Thoracic aorta (tissue), 2 donors: ENCODE measurements around the gene RNF141. TPM values are rescaled to one million over a fixed set of nuclear protein-coding genes. Genes with fewer than 3 reads are reported as not detected.

ENCODE experiments used
- ATAC-seq: fragments of 150-250 bp; one replicate; pipeline ENCODE4 v1.8.0; 2017; ENCODE audit warnings: low read depth; ENCODE audit not compliant: insufficient number of reproducible peaks, low FRiP score
- DNase-seq: peaks from one replicate; pipeline ENCODE4 v3.0.0-alpha.2; 2020; ENCODE audit warnings: low spot score
- H3K27ac ChIP-seq, 2 donors: fragments of 200-600 bp; sonication (generic); 1 replicate in 1 of 2; 2 replicates in 1 of 2; pipeline ENCODE4 v1.5.1; 2016; ENCODE audit warnings: mild to moderate bottlenecking in 2 of 2, moderate library complexity in 2 of 2
- H3K27me3 ChIP-seq: fragments of 200-600 bp; sonication (generic); replicated peaks from 2 replicates; pipeline ENCODE4 v1.6.0; 2016; ENCODE audit warnings: mild to moderate bottlenecking; ENCODE audit not compliant: insufficient read depth
- H3K36me3 ChIP-seq: fragments of 200-600 bp; sonication (generic); one replicate; pipeline ENCODE4 v1.5.1; 2016
- H3K4me1 ChIP-seq, 2 donors: fragments of 200-600 bp; sonication (generic); 1 replicate in 1 of 2; 2 replicates in 1 of 2; pipeline versions ENCODE4 v1.5.1 to v1.6.0; 2016; ENCODE audit warnings: low read depth in 2 of 2, mild to moderate bottlenecking in 1 of 2; ENCODE audit not compliant: control insufficient read depth in 1 of 2
- H3K4me3 ChIP-seq: fragments of 200-600 bp; sonication (generic); 2 replicates; pipeline ENCODE4 v1.5.1; 2016; ENCODE audit warnings: mild to moderate bottlenecking
- H3K9me3 ChIP-seq: fragments of 200-600 bp; sonication (generic); 2 replicates; pipeline ENCODE4 v1.5.1; 2016
- CTCF ChIP-seq: fragments of 200-600 bp; sonication (generic); IDR thresholded peaks from one replicate; pipeline ENCODE4 v1.5.1; 2019; ENCODE audit warnings: antibody characterized with exemption
- total RNA-seq, 2 donors: library from RNA; depleted of rRNA; stranded (reverse); fragments of >200 nt; gene quantifications; one replicate each; pipeline versions ENCODE4 v1.1.0 to v1.2.3, GENCODE V29; 2016

The RNF141 gene
- total RNA-seq, 2 donors from 2014 or later = 37.3 to 47.2 TPM

GRCh38 chr11:10542776-10543175 lies 1.8 kb upstream of the RNF141 start:
- no peak for DNase-seq
- no peaks in the 10 kb centered on the region for H3K9me3 ChIP-seq
- no peak overlapping the region for H3K4me3 ChIP-seq
- H3K27ac ChIP-seq = no peak overlapping the region
- no peak for ATAC-seq
- no peaks in the 10 kb centered on the region for H3K27me3 ChIP-seq
- peaks cover 7 to 22% of the 10 kb centered on the region in 2 donors for H3K4me1 ChIP-seq
- no peak for TF ChIP-seq CTCF
- H3K36me3 ChIP-seq = no peaks in the 10 kb centered on the region

- TF ChIP-seq CTCF = no peak
- Histone ChIP-seq H3K4me1 (peaks cover 13 to 33% of the 10 kb centered on the region in 2 donors), H3K27ac (peak overlapping the region; percentile 91 to 95), H3K27me3 (no peaks in the 10 kb centered on the region), H3K4me3 (peak overlapping the region; percentile 85), H3K36me3 (no peaks in the 10 kb centered on the region), H3K9me3 (no peaks in the 10 kb centered on the region)
- no peak for DNase-seq
- ATAC-seq = no peak
These were observed 559 bp upstream of the RNF141 start for GRCh38 chr11:10541561-10541930.

- no peaks in the 10 kb centered on the region for H3K9me3 ChIP-seq
- peak overlapping the region; percentile 91 to 95 for H3K27ac ChIP-seq
- DNase-seq (no peak), ATAC-seq (peak; percentile 14)
- H3K4me3 ChIP-seq = peak overlapping the region; percentile 85
- no peaks in the 10 kb centered on the region for H3K27me3 ChIP-seq
- H3K4me1 ChIP-seq = peaks cover 23 to 43% of the 10 kb centered on the region in 2 donors
- no peaks in the 10 kb centered on the region for H3K36me3 ChIP-seq
- no peak for TF ChIP-seq CTCF
These were observed 457 bp downstream of the RNF141 start for GRCh38 chr11:10540546-10540914.

- Histone ChIP-seq H3K36me3 (no peaks in the 10 kb centered on the region), H3K27ac (peak overlapping the region; percentile 91 to 95), H3K4me3 (peak overlapping the region; percentile 85), H3K27me3 (no peaks in the 10 kb centered on the region), H3K9me3 (no peaks in the 10 kb centered on the region), H3K4me1 (peaks cover 25 to 46% of the 10 kb centered on the region in 2 donors)
- no peak for TF ChIP-seq CTCF
- no peak for ATAC-seq
- DNase-seq = no peak
These were observed 1.6 kb downstream of the RNF141 start for GRCh38 chr11:10539339-10539738.

GRCh38 chr11:10538924-10539323 lies 2.1 kb downstream of the RNF141 start:
- Histone ChIP-seq H3K4me1 (peaks cover 25 to 46% of the 10 kb centered on the region in 2 donors), H3K4me3 (peak overlapping the region; percentile 85), H3K36me3 (no peaks in the 10 kb centered on the region), H3K27ac (peak overlapping the region; percentile 91 to 95), H3K27me3 (no peaks in the 10 kb centered on the region), H3K9me3 (no peaks in the 10 kb centered on the region)
- DNase-seq (no peak), ATAC-seq (no peak)
- no peak for TF ChIP-seq CTCF
